CD8-positive, alpha-beta memory T cell (primary cell): ENCODE data around the gene DYSF. TPM values are rescaled to one million over a fixed set of nuclear protein-coding genes. Genes with fewer than 3 reads are reported as not detected.

ENCODE experiments used
- CTCF ChIA-PET: fragments of 350-600 bp; sonication (Branson Sonifier 250); formaldehyde crosslinking; loops from one replicate; lab custom pipeline; 2021; ENCODE audit warnings: antibody characterized with exemption; lab: Charles Lee
- POLR2A ChIA-PET: fragments of 350-600 bp; sonication (Branson Sonifier 250); formaldehyde crosslinking; loops from one replicate; lab custom pipeline; 2021; ENCODE audit warnings: antibody characterized with exemption; lab: Charles Lee
- DNase-seq, 5 donors: peaks; one replicate each; pipeline versions ENCODE4 v3.0.0 to v3.0.0-alpha.2; 2020 to 2022; ENCODE audit warnings: mixed read lengths in 1 of 5
- H3K27ac ChIP-seq: one replicate; pipeline ENCODE4 v1.7.0; 2013; ENCODE audit warnings: low read depth, mild to moderate bottlenecking, low read length, moderate library complexity
- H3K27me3 ChIP-seq: 2 replicates; pipeline ENCODE4 v1.7.0; 2013; ENCODE audit warnings: low read length, mild to moderate bottlenecking; ENCODE audit not compliant: insufficient read depth, poor library complexity, severe bottlenecking
- H3K36me3 ChIP-seq: 2 replicates; pipeline ENCODE4 v1.7.0; 2013; ENCODE audit warnings: mild to moderate bottlenecking, low read length, moderate library complexity; ENCODE audit not compliant: insufficient read depth
- H3K4me1 ChIP-seq: 2 replicates; pipeline ENCODE4 v1.7.0; 2013; ENCODE audit warnings: mild to moderate bottlenecking, low read length, moderate library complexity; ENCODE audit not compliant: insufficient read depth
- H3K4me3 ChIP-seq: 2 replicates; pipeline ENCODE4 v1.7.0; 2013; ENCODE audit warnings: mild to moderate bottlenecking, low read length
- H3K9me3 ChIP-seq: 2 replicates; pipeline ENCODE4 v1.7.0; 2013; ENCODE audit warnings: mild to moderate bottlenecking, low read length
- H3K27ac Mint-ChIP-seq, 8 donors: one replicate each; pipeline ENCODE4 v1.8.0; 2020 to 2021; ENCODE audit warnings: mixed read lengths in 8 of 8, mild to moderate bottlenecking in 6 of 8, inconsistent platforms in 3 of 8, moderate library complexity in 3 of 8
- H3K27me3 Mint-ChIP-seq, 2 donors: one replicate each; pipeline ENCODE4 v1.8.0; 2020 to 2021; ENCODE audit warnings: mixed read lengths in 2 of 2, mild to moderate bottlenecking in 1 of 2, moderate library complexity in 1 of 2
- H3K36me3 Mint-ChIP-seq, 3 donors: one replicate each; pipeline ENCODE4 v1.8.0; 2020 to 2021; ENCODE audit warnings: mixed read lengths in 3 of 3, inconsistent platforms in 1 of 3, mild to moderate bottlenecking in 1 of 3
- H3K4me1 Mint-ChIP-seq, 3 donors: one replicate each; pipeline ENCODE4 v1.8.0; 2020 to 2021; ENCODE audit warnings: mixed read lengths in 3 of 3, inconsistent platforms in 1 of 3, mild to moderate bottlenecking in 1 of 3
- H3K4me3 Mint-ChIP-seq, 7 donors: one replicate each; pipeline ENCODE4 v1.8.0; 2020 to 2021; ENCODE audit warnings: mixed read lengths in 7 of 7, mild to moderate bottlenecking in 6 of 7, moderate library complexity in 4 of 7, inconsistent platforms in 2 of 7
- H3K9me3 Mint-ChIP-seq, 5 donors: one replicate each; pipeline ENCODE4 v1.8.0; 2020 to 2022; ENCODE audit warnings: mixed read lengths in 5 of 5, mild to moderate bottlenecking in 3 of 5, moderate library complexity in 2 of 5, inconsistent platforms in 1 of 5
- polyA plus RNA-seq: library from polyadenylated mRNA; unstranded; fragments of 300-500 nt; fragmentation: Illumina TruSeq; gene quantifications from one replicate; pipeline ENCODE4 v1.2.3, GENCODE V29; 2021
- total RNA-seq, 2 experiments: library from RNA; stranded (reverse); gene quantifications; one replicate each; pipeline ENCODE4 v1.2.3, GENCODE V29; 2021

Gene DYSF
- total and polyA plus RNA-seq, 3 experiments from 2014 or later: 3.6 to 4.8 (median 3.9) TPM

- Histone ChIP-seq H3K4me1 (no peaks in the 10 kb centered on the region), H3K9me3 (no peaks in the 10 kb centered on the region), H3K27ac (no peak overlapping the region), H3K27me3 (no peaks in the 10 kb centered on the region), H3K36me3 (no peaks in the 10 kb centered on the region), H3K4me3 (no peak overlapping the region)
- no peaks in the 10 kb centered on the region for H3K9me3 Mint-ChIP-seq
- no peak overlapping the region for H3K27ac Mint-ChIP-seq
- H3K4me1 Mint-ChIP-seq: no peaks in the 10 kb centered on the region
- peaks cover 0 to 5% of the 10 kb centered on the region in 2 donors for H3K27me3 Mint-ChIP-seq
- CTCF ChIA-PET: no interaction called here
- POLR2A ChIA-PET: no interaction called here
- no peak overlapping the region for H3K4me3 Mint-ChIP-seq
- peak in 1 of 5 donors; percentile 33 for DNase-seq
- peaks cover 0 to 6% (median 0%) of the 10 kb centered on the region in 3 donors for H3K36me3 Mint-ChIP-seq
These were observed 100.8 kb downstream of the DYSF start for GRCh38 chr2:71554028-71554705.

GRCh38 chr2:71554706-71555056 lies 101.3 kb downstream of the DYSF start:
- CTCF ChIA-PET: no interaction called here

GRCh38 chr2:71555798-71556454 lies 102.6 kb downstream of the DYSF start:
- POLR2A ChIA-PET: no interaction called here
- CTCF ChIA-PET: interaction anchor here (1.0 to 2.4 kb wide), 3 partner anchors 8 to 113 kb away, joined by 3 to 8 read pairs (median 5); no protein-coding TSS in a partner anchor
- Mint-ChIP-seq H3K27ac (no peak overlapping the region), H3K27me3 (peaks cover 0 to 3% of the 10 kb centered on the region in 2 donors), H3K4me3 (no peak overlapping the region), H3K36me3 (peaks cover 0 to 6% (median 0%) of the 10 kb centered on the region in 3 donors), H3K9me3 (no peaks in the 10 kb centered on the region), H3K4me1 (no peaks in the 10 kb centered on the region)
- no peaks in the 10 kb centered on the region for H3K27me3 ChIP-seq
- H3K9me3 ChIP-seq: no peaks in the 10 kb centered on the region
- peak in 1 of 5 donors; percentile 24 for DNase-seq
- H3K4me3 ChIP-seq: no peak overlapping the region
- no peaks in the 10 kb centered on the region for H3K4me1 ChIP-seq
- H3K36me3 ChIP-seq: no peaks in the 10 kb centered on the region
- no peak overlapping the region for H3K27ac ChIP-seq

More at GRCh38 chr2:71554706-71555056, 101.3 kb downstream of the DYSF start:
- H3K9me3 ChIP-seq: no peaks in the 10 kb centered on the region
- peak in 1 of 5 donors; percentile 10 for DNase-seq
- Mint-ChIP-seq H3K36me3 (peaks cover 0 to 6% (median 0%) of the 10 kb centered on the region in 3 donors), H3K4me1 (no peaks in the 10 kb centered on the region), H3K27ac (no peak overlapping the region), H3K9me3 (no peaks in the 10 kb centered on the region), H3K4me3 (no peak overlapping the region), H3K27me3 (peaks cover 0 to 5% of the 10 kb centered on the region in 2 donors)
- H3K27ac ChIP-seq: no peak overlapping the region
- no peaks in the 10 kb centered on the region for H3K27me3 ChIP-seq
- no peaks in the 10 kb centered on the region for H3K36me3 ChIP-seq
- POLR2A ChIA-PET: no interaction called here
- H3K4me3 ChIP-seq: no peak overlapping the region
- H3K4me1 ChIP-seq: no peaks in the 10 kb centered on the region

GRCh38 chr2:71556692-71557250 lies 103.4 kb downstream of the DYSF start:
- POLR2A ChIA-PET: no interaction called here
- peaks cover 0 to 3% of the 10 kb centered on the region in 2 donors for H3K27me3 Mint-ChIP-seq

GRCh38 chr2:71557321-71557720 lies 104.0 kb downstream of the DYSF start:
- H3K36me3 Mint-ChIP-seq: peaks cover 0 to 6% (median 0%) of the 10 kb centered on the region in 3 donors

More at GRCh38 chr2:71556692-71557250, 103.4 kb downstream of the DYSF start:
- H3K9me3 Mint-ChIP-seq: no peaks in the 10 kb centered on the region
- no peak overlapping the region for H3K4me3 ChIP-seq
- no peaks in the 10 kb centered on the region for H3K4me1 ChIP-seq
- H3K36me3 Mint-ChIP-seq: peaks cover 0 to 6% (median 0%) of the 10 kb centered on the region in 3 donors
- CTCF ChIA-PET: interaction anchor here (1.4 to 2.4 kb wide), 2 partner anchors 9 to 12 kb away, joined by 5 to 8 read pairs; no protein-coding TSS in a partner anchor
- no peaks in the 10 kb centered on the region for H3K36me3 ChIP-seq
- H3K27ac ChIP-seq: no peak overlapping the region
- no peak for DNase-seq
- no peaks in the 10 kb centered on the region for H3K27me3 ChIP-seq
- H3K4me3 Mint-ChIP-seq: no peak overlapping the region
- no peaks in the 10 kb centered on the region for H3K9me3 ChIP-seq
- no peaks in the 10 kb centered on the region for H3K4me1 Mint-ChIP-seq
- no peak overlapping the region for H3K27ac Mint-ChIP-seq

GRCh38 chr2:71558300-71559051 lies 105.1 kb downstream of the DYSF start:
- H3K27ac Mint-ChIP-seq: peak overlapping the region in 1 of 8 donors; percentile 38
- H3K9me3 Mint-ChIP-seq: no peaks in the 10 kb centered on the region
- no peak for DNase-seq
- H3K27me3 Mint-ChIP-seq: peaks cover 0 to 3% of the 10 kb centered on the region in 2 donors
- Histone ChIP-seq H3K27me3 (no peaks in the 10 kb centered on the region), H3K36me3 (no peaks in the 10 kb centered on the region), H3K4me1 (no peaks in the 10 kb centered on the region), H3K9me3 (no peaks in the 10 kb centered on the region), H3K4me3 (no peak overlapping the region), H3K27ac (no peak overlapping the region)
- ChIA-PET POLR2A (no interaction called here), CTCF (interaction anchor here (0.7 kb wide), 1 partner anchor 10 kb away, joined by 3 read pairs; no protein-coding TSS in a partner anchor)
- peaks cover 0 to 6% (median 0%) of the 10 kb centered on the region in 3 donors for H3K36me3 Mint-ChIP-seq
- H3K4me1 Mint-ChIP-seq: no peaks in the 10 kb centered on the region
- H3K4me3 Mint-ChIP-seq: no peak overlapping the region

More at GRCh38 chr2:71557321-71557720, 104.0 kb downstream of the DYSF start:
- no peaks in the 10 kb centered on the region for H3K36me3 ChIP-seq
- H3K27me3 ChIP-seq: no peaks in the 10 kb centered on the region
- Mint-ChIP-seq H3K27ac (peak overlapping the region in 1 of 8 donors; percentile 92), H3K27me3 (peaks cover 0 to 3% of the 10 kb centered on the region in 2 donors), H3K4me3 (no peak overlapping the region), H3K9me3 (no peaks in the 10 kb centered on the region), H3K4me1 (no peaks in the 10 kb centered on the region)
- POLR2A ChIA-PET: no interaction called here
- no peak for DNase-seq
- no peaks in the 10 kb centered on the region for H3K9me3 ChIP-seq
- H3K4me1 ChIP-seq: no peaks in the 10 kb centered on the region
- no peak overlapping the region for H3K4me3 ChIP-seq
- H3K27ac ChIP-seq: no peak overlapping the region
- CTCF ChIA-PET: interaction anchor here (2.4 kb wide), 1 partner anchor 10 kb away, joined by 8 read pairs; no protein-coding TSS in a partner anchor

- Mint-ChIP-seq H3K4me1 (no peaks in the 10 kb centered on the region), H3K27me3 (peaks cover 0 to 3% of the 10 kb centered on the region in 2 donors), H3K9me3 (no peaks in the 10 kb centered on the region), H3K27ac (no peak overlapping the region), H3K4me3 (no peak overlapping the region), H3K36me3 (peaks cover 0 to 3% (median 0%) of the 10 kb centered on the region in 3 donors)
- no peak overlapping the region for H3K4me3 ChIP-seq
- no peaks in the 10 kb centered on the region for H3K4me1 ChIP-seq
- no peak overlapping the region for H3K27ac ChIP-seq
- CTCF ChIA-PET: interaction anchor here (0.7 kb wide), 1 partner anchor 11 kb away, joined by 3 read pairs; no protein-coding TSS in a partner anchor
- H3K27me3 ChIP-seq: no peaks in the 10 kb centered on the region
- POLR2A ChIA-PET: no interaction called here
- no peaks in the 10 kb centered on the region for H3K9me3 ChIP-seq
- DNase-seq: no peak
- H3K36me3 ChIP-seq: no peaks in the 10 kb centered on the region
These were observed 105.9 kb downstream of the DYSF start for GRCh38 chr2:71559080-71559827.
